Spleen (tissue), 11 donors: ENCODE results near the gene NEAT1. TPM values are rescaled to one million over a fixed set of nuclear protein-coding genes. Genes with fewer than 3 reads are reported as not detected.
A peak's percentile ranks its signal among the peaks of the same experiment; 100 is the strongest.

Experiments used
- DNase-seq: peaks from one replicate; pipeline ENCODE4 v3.0.0-alpha.2; 2020
- H3K27ac ChIP-seq, 8 donors: fragments of 200-600 bp; sonication (generic) in 7 of 8; 1 replicate in 4 of 8; 2 replicates in 4 of 8; pipeline versions ENCODE4 v1.5.0 to v1.8.0; 2016 to 2021; ENCODE audit warnings: inconsistent platforms in 4 of 8, mild to moderate bottlenecking in 4 of 8, moderate library complexity in 1 of 8
- H3K27me3 ChIP-seq, 7 donors: fragments of 200-600 bp; sonication (generic) in 6 of 7; replicated peaks in 1 of 7; 1 replicate in 4 of 7; 2 replicates in 3 of 7; pipeline versions ENCODE4 v1.5.0 to v1.8.0; 2016 to 2021; ENCODE audit warnings: inconsistent platforms in 3 of 7, mild to moderate bottlenecking in 1 of 7
- H3K36me3 ChIP-seq, 6 donors: fragments of 200-600 bp; sonication (generic) in 5 of 6; 1 replicate in 4 of 6; 2 replicates in 2 of 6; pipeline versions ENCODE4 v1.5.0 to v1.8.0; 2016 to 2021; ENCODE audit warnings: inconsistent platforms in 2 of 6
- H3K4me1 ChIP-seq, 6 donors: fragments of 200-600 bp; sonication (generic) in 5 of 6; 1 replicate in 3 of 6; 2 replicates in 3 of 6; pipeline versions ENCODE4 v1.5.0 to v1.8.0; 2016 to 2021; ENCODE audit warnings: inconsistent platforms in 3 of 6
- H3K4me3 ChIP-seq, 8 donors: fragments of 200-600 bp; sonication (generic) in 7 of 8; 1 replicate in 4 of 8; 2 replicates in 4 of 8; pipeline versions ENCODE4 v1.5.0 to v1.8.0; 2016 to 2021; ENCODE audit warnings: inconsistent platforms in 4 of 8, mild to moderate bottlenecking in 4 of 8, moderate library complexity in 2 of 8
- H3K9me3 ChIP-seq, 8 donors: fragments of 200-600 bp; sonication (generic) in 7 of 8; 1 replicate in 4 of 8; 2 replicates in 4 of 8; pipeline versions ENCODE4 v1.5.0 to v1.8.0; 2016 to 2021; ENCODE audit warnings: inconsistent platforms in 4 of 8
- POLR2A ChIP-seq, 3 donors: fragments of 450-650 bp; IDR thresholded peaks; one replicate each; pipeline ENCODE4 v1.5.1; 2017; ENCODE audit warnings: antibody characterized with exemption in 3 of 3, mild to moderate bottlenecking in 1 of 3
- POLR2AphosphoS5 ChIP-seq, 3 donors: sonication (generic); formaldehyde crosslinking; IDR thresholded peaks; one replicate each; pipeline ENCODE4 v1.5.1; 2017; ENCODE audit warnings: antibody characterized with exemption in 3 of 3
- WGBS, 5 donors: extraction: QIAGEN DNeasy Blood & Tissue Kit in 3 of 5; methylation state at CpG; one replicate each; pipeline versions ENCODE4 v1.1.5 to v1.1.7; 2013 to 2018; 5-methylcytosine and 5-hydroxymethylcytosine counted together
- intact Hi-C: fragments of 100-400 bp; cut with DNase I; formaldehyde crosslinking; loops from one replicate; pipeline ENCODE4 v1.15.0; 2023; ENCODE audit warnings: low total_unique reads
- polyA plus RNA-seq, 3 donors: library from polyadenylated mRNA; stranded (reverse); fragments of 200-250 nt; gene quantifications; one replicate each; pipeline ENCODE4 v1.2.1, GENCODE V29; 2013
- total RNA-seq, 7 donors: library from RNA; depleted of rRNA in 3 of 7; stranded (reverse); fragments of >200 nt in 3 of 7; fragmentation: NEBNext Ultra II Directional in 4 of 7; extraction: Animal tissue kit (Norgen Biotek cat#: 25700) in 4 of 7; gene quantifications; one replicate each; pipeline versions ENCODE4 v1.1.0 to v1.2.1, GENCODE V29; 2016 to 2021
- TF ChIP-seq, protein P1 (sequence below), 11 experiments: fragments of 200-600 bp in 7 of 11; fragments of 450-650 bp in 4 of 11; sonication (generic) in 4 of 11; IDR thresholded peaks in 8 of 11; conservative IDR thresholded peaks in 3 of 11; 1 replicate in 7 of 11; 2 replicates in 4 of 11; pipeline versions ENCODE4 v1.4.0 to v1.8.0; 2016 to 2021; ENCODE audit warnings: antibody characterized with exemption in 11 of 11, inconsistent platforms in 4 of 11, mild to moderate bottlenecking in 1 of 11
- donor health status: healthy with polysubstance abuse.
- donor health status: DM: no; HTN: no; CAD: no; lungs with moderate emphysema.
- donor health status: DM: no; HTN: no; CAD: no.
- donor health status: Bipolar disorder and iron deficiency.
- donor health status: healthy.
- donor health status: DM: no; HTN: no; CAD: no.
- donor health status: DM: yes; HTN: yes; CAD: no.

The NEAT1 gene
- total and polyA plus RNA-seq, 10 donors = 266 to 1,804 (median 874) TPM

DNA sequence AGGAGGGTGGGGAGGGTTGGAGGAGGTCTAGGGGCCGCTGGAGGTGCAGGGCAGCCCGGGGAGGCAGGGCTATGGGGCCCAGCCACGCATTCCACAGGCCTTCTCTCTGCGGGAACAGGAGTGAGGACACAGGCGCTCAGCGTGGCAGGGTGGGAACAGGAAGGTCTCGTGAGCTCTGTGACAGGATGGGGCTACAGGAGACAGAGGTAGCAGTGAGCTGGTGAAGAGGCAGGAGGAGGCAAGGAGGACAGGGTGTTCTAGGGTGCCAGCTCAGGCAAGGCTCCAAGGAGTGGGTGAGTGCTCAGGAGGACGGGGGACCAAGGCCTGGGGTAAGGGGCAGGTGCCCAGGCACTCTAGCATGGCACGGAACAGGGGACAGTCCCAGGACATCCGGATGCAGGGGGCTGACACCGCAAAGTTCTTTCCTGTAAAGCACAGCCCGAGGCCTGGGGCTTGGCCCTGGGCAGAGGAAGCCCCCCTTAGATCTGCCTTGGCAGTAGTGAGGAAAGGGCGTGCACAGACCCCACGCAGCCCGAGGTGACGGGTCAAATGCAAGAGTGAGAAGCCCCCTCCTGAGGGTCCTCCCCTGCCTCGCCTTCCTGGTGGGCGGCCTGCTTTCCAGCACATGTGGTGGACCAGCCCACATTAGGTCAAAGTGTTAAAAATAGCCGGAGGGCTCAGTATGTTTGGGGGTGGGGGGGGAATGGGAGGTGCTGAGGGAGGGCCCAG is 4.7 kb upstream of the NEAT1 start:
- H3K4me1 ChIP-seq = peaks cover 37 to 74% (median 68%) of the 10 kb centered on the region in 6 donors
- TF ChIP-seq, protein P1, sequence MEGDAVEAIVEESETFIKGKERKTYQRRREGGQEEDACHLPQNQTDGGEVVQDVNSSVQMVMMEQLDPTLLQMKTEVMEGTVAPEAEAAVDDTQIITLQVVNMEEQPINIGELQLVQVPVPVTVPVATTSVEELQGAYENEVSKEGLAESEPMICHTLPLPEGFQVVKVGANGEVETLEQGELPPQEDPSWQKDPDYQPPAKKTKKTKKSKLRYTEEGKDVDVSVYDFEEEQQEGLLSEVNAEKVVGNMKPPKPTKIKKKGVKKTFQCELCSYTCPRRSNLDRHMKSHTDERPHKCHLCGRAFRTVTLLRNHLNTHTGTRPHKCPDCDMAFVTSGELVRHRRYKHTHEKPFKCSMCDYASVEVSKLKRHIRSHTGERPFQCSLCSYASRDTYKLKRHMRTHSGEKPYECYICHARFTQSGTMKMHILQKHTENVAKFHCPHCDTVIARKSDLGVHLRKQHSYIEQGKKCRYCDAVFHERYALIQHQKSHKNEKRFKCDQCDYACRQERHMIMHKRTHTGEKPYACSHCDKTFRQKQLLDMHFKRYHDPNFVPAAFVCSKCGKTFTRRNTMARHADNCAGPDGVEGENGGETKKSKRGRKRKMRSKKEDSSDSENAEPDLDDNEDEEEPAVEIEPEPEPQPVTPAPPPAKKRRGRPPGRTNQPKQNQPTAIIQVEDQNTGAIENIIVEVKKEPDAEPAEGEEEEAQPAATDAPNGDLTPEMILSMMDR (IDR thresholded peaks at IDR 0.05 in 8 of 11, conservative IDR thresholded peaks at IDR 0.05 in 3 of 11) = no peak
- peak in 2 of 3 donors; percentile 44 to 55 for TF ChIP-seq POLR2A (IDR thresholded peaks at IDR 0.05)
- TF ChIP-seq POLR2AphosphoS5 (IDR thresholded peaks at IDR 0.05) = peak; percentile 84 to 93 (median 87)

GRCh38 chr11:65418431-65418680 is 4.2 kb upstream of the NEAT1 start:
- Histone ChIP-seq H3K9me3 (no peaks in the 10 kb centered on the region), H3K4me3 (peak overlapping the region in 7 of 8 donors; percentile 8 to 96 (median 87)), H3K27ac (peak overlapping the region; percentile 92 to 100 (median 98)), H3K4me1 (peaks cover 37 to 74% (median 68%) of the 10 kb centered on the region in 6 donors), H3K27me3 (no peaks in the 10 kb centered on the region), H3K36me3 (peaks cover 3 to 15% (median 7%) of the 10 kb centered on the region in 6 donors)
- 0 to 9% (median 1%) methylated on average over 2 to 4 of the region's 4 CpGs for WGBS, 5 donors
- DNase-seq = no peak
- intact Hi-C loops = no loop called here
- peak in 1 of 3 donors; percentile 23 for TF ChIP-seq POLR2A (IDR thresholded peaks at IDR 0.05)
- no peak for TF ChIP-seq POLR2AphosphoS5 (IDR thresholded peaks at IDR 0.05)

More for the DNA sequence above, 4.7 kb upstream of the NEAT1 start:
- Histone ChIP-seq H3K9me3 (no peaks in the 10 kb centered on the region), H3K27me3 (no peaks in the 10 kb centered on the region), H3K4me3 (peak overlapping the region; percentile 18 to 96 (median 66)), H3K27ac (peak overlapping the region; percentile 92 to 100 (median 98)), H3K36me3 (peaks cover 3 to 20% (median 9%) of the 10 kb centered on the region in 6 donors)
- intact Hi-C loops = no loop called here
- peak; percentile 93 for DNase-seq
- 1 to 6% (median 2%) methylated on average over 18 to 19 of the region's 19 CpGs for WGBS, 5 donors

DNA sequence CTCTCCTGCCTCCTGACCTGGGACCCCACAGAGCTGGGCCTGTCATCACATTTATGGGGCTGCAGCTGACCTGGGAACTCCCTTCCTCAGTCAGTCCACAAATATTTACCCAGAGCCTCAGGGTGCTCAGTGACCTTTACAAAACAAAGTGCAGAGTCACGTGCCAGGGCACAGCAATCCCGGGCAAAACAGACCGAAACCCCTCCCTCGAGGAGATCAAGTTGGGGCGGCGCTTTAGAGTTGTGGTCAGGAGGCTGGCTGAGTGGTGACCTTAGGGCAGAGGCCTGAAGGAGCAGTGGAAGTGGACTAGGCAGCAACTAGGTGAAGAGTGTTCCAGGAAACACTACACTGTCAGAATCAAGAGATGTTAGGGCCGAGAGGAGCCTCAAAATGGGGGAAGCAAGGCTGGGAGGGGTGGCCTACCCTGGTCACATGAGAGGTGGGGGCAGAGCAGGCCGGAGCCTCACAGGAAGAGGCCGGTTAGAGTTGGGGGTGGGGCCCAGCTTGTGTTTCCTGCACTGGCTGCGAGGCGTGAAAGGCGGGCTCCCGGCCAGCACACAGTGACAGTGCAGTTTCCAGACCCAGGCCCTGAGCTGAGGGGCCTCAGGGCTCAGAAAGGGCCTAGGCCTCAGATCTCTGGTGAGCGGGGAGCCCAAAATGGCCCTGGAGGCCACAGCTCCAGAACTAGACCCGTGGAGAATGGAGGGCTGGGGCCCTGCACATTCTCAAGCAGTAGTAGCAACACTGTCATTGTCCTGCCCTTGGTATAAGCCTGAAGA is 3.7 kb upstream of the NEAT1 start:
- Histone ChIP-seq H3K36me3 (peaks cover 0 to 13% (median 2%) of the 10 kb centered on the region in 6 donors), H3K27me3 (no peaks in the 10 kb centered on the region), H3K4me3 (peak overlapping the region; percentile 8 to 96 (median 66)), H3K4me1 (peaks cover 37 to 74% (median 68%) of the 10 kb centered on the region in 6 donors), H3K27ac (peak overlapping the region; percentile 92 to 100 (median 98)), H3K9me3 (no peaks in the 10 kb centered on the region)
- DNase-seq = peak; percentile 99
- TF ChIP-seq POLR2AphosphoS5 (IDR thresholded peaks at IDR 0.05) (peak; percentile 97 to 98 (median 97)), POLR2A (IDR thresholded peaks at IDR 0.05) (peak in 2 of 3 donors; percentile 60 to 84)
- TF ChIP-seq, protein P1 (IDR thresholded peaks at IDR 0.05 in 8 of 11, conservative IDR thresholded peaks at IDR 0.05 in 3 of 11) = peak in 3 of 11 experiments; percentile 2 to 22 (median 14)
- intact Hi-C loops = no loop called here
- WGBS, 5 donors = 0 to 1% (median 1%) methylated on average over 13 to 15 of the region's 15 CpGs

- H3K4me1 ChIP-seq = peaks cover 37 to 74% (median 68%) of the 10 kb centered on the region in 6 donors
- peak overlapping the region; percentile 92 to 100 (median 98) for H3K27ac ChIP-seq
- TF ChIP-seq POLR2A (IDR thresholded peaks at IDR 0.05) (no peak), POLR2AphosphoS5 (IDR thresholded peaks at IDR 0.05) (no peak)
- TF ChIP-seq, protein P1 (IDR thresholded peaks at IDR 0.05 in 8 of 11, conservative IDR thresholded peaks at IDR 0.05 in 3 of 11) = no peak
- WGBS, 5 donors = 18 to 25% (median 23%) methylated on average over 6 to 7 of the region's 7 CpGs
- peaks cover 0 to 13% (median 0%) of the 10 kb centered on the region in 6 donors for H3K36me3 ChIP-seq
- no peaks in the 10 kb centered on the region for H3K27me3 ChIP-seq
- peak; percentile 85 for DNase-seq
- intact Hi-C loops = no loop called here
- H3K9me3 ChIP-seq = no peaks in the 10 kb centered on the region
- H3K4me3 ChIP-seq = peak overlapping the region; percentile 8 to 96 (median 66)
Measured at GRCh38 chr11:65419460-65419771, 3.2 kb upstream of the NEAT1 start.
